Liver (tissue), 2 donors: ENCODE data around the gene ANKRD45.

Experiments
- CTCF ChIP-seq: fragments of 150-350 bp; IDR thresholded peaks from 2 replicates; pipeline ENCODE4 v1.5.1; 2017; ENCODE audit warnings: improper control_type of control experiment, low read depth, low read length; ENCODE audit not compliant: missing input control
- FOXA1 ChIP-seq: IDR thresholded peaks from 2 replicates; pipeline ENCODE4 v1.6.1; 2016; ENCODE audit warnings: antibody characterized with exemption
- YY1 ChIP-seq: IDR thresholded peaks from 2 replicates; pipeline ENCODE4 v1.6.1; 2016; ENCODE audit warnings: antibody characterized with exemption, mild to moderate bottlenecking
- donor health status: healthy.

GRCh38 chr1:173646656-173647055 is 23.0 kb downstream of the ANKRD45 start:
- TF ChIP-seq CTCF (no peak), FOXA1 (no peak), YY1 (no peak)
